Neural progenitor cell (in vitro differentiated cells): ENCODE data around the gene EYS. TPM values are rescaled to one million over a fixed set of nuclear protein-coding genes. Genes with fewer than 3 reads are reported as not detected.

Experiments used
- DNase-seq: peaks from one replicate; pipeline ENCODE4 v3.0.0-alpha.2; 2016; ENCODE audit warnings: low spot score
- H2AFZ ChIP-seq: fragments of 200-600 bp; sonication (generic); replicated peaks from 2 replicates; pipeline ENCODE4 v1.6.1; 2016; ENCODE audit warnings: antibody characterized with exemption
- H3F3A ChIP-seq: fragments of 200-600 bp; sonication (generic); 2 replicates; pipeline ENCODE4 v1.6.1; 2016; ENCODE audit warnings: antibody characterized with exemption, low read depth
- H3K27ac ChIP-seq: fragments of 200-600 bp; sonication (generic); 2 replicates; pipeline ENCODE4 v1.5.1; 2016; ENCODE audit warnings: mild to moderate bottlenecking
- H3K27me3 ChIP-seq: fragments of 200-600 bp; sonication (generic); 2 replicates; pipeline ENCODE4 v1.6.1; 2016; ENCODE audit warnings: mild to moderate bottlenecking, moderate library complexity
- H3K36me3 ChIP-seq: fragments of 200-600 bp; sonication (generic); 2 replicates; pipeline ENCODE4 v1.5.1; 2016
- H3K4me1 ChIP-seq: fragments of 200-600 bp; sonication (generic); 2 replicates; pipeline ENCODE4 v1.6.1; 2016; ENCODE audit warnings: mixed run types
- H3K4me2 ChIP-seq: fragments of 200-600 bp; sonication (generic); 2 replicates; pipeline ENCODE4 v1.6.1; 2016
- H3K4me3 ChIP-seq: fragments of 200-600 bp; sonication (generic); 2 replicates; pipeline ENCODE4 v1.5.1; 2016
- H3K79me2 ChIP-seq: fragments of 200-600 bp; sonication (generic); 2 replicates; pipeline ENCODE4 v1.6.1; 2016; ENCODE audit warnings: low read depth
- H3K9ac ChIP-seq: fragments of 200-600 bp; sonication (generic); 2 replicates; pipeline ENCODE4 v1.6.1; 2016
- H3K9me3 ChIP-seq: fragments of 200-600 bp; sonication (generic); 2 replicates; pipeline ENCODE4 v1.5.1; 2016; ENCODE audit warnings: low read depth
- H4K20me1 ChIP-seq: fragments of 200-600 bp; sonication (generic); 2 replicates; pipeline ENCODE4 v1.6.1; 2016; ENCODE audit warnings: low read depth
- H3K27ac Mint-ChIP-seq: 3 replicates; pipeline ENCODE4 v1.8.0; 2021; ENCODE audit warnings: mixed read lengths
- H3K27me3 Mint-ChIP-seq: 2 replicates; pipeline ENCODE4 v1.8.0; 2022; ENCODE audit warnings: low read depth, mild to moderate bottlenecking, inconsistent platforms, moderate library complexity, mixed read lengths; ENCODE audit not compliant: insufficient read depth
- H3K36me3 Mint-ChIP-seq: 3 replicates; pipeline ENCODE4 v1.8.0; 2021; ENCODE audit warnings: mixed read lengths
- H3K4me1 Mint-ChIP-seq: 3 replicates; pipeline ENCODE4 v1.8.0; 2021; ENCODE audit warnings: mixed read lengths
- H3K4me3 Mint-ChIP-seq: 3 replicates; pipeline ENCODE4 v1.8.0; 2021; ENCODE audit warnings: mild to moderate bottlenecking, moderate library complexity, mixed read lengths
- H3K9me3 Mint-ChIP-seq: 3 replicates; pipeline ENCODE4 v1.8.0; 2020; ENCODE audit warnings: mixed read lengths
- CTCF ChIP-seq: fragments of 200-600 bp; sonication (generic); IDR thresholded peaks from 2 replicates; pipeline ENCODE4 v1.5.1; 2017; ENCODE audit warnings: antibody characterized with exemption, mild to moderate bottlenecking
- EZH2 ChIP-seq: fragments of 200-600 bp; sonication (generic); IDR thresholded peaks from 2 replicates; pipeline ENCODE4 v1.6.1; 2017; ENCODE audit warnings: antibody characterized with exemption, mild to moderate bottlenecking, moderate library complexity
- EZH2phosphoT487 ChIP-seq: fragments of 200-600 bp; sonication (generic); IDR thresholded peaks from 2 replicates; pipeline ENCODE4 v1.6.1; 2017; ENCODE audit warnings: antibody characterized with exemption
- total RNA-seq: library from RNA; depleted of rRNA; stranded (reverse); fragments of >200 nt; gene quantifications from 2 replicates; pipeline ENCODE4 v1.2.3, GENCODE V29; 2015; ENCODE audit warnings: low replicate concordance

Gene EYS
- total RNA-seq, 1 donor from 2014 or later, result not detected

- Histone ChIP-seq H3K27me3 (no peaks in the 10 kb centered on the region), H3K4me2 (no peak overlapping the region), H3K9ac (no peak overlapping the region), H3K27ac (no peak overlapping the region), H3F3A (no peaks in the 10 kb centered on the region), H3K36me3 (no peaks in the 10 kb centered on the region), H3K79me2 (no peaks in the 10 kb centered on the region), H3K4me1 (no peaks in the 10 kb centered on the region), H4K20me1 (no peaks in the 10 kb centered on the region), H3K9me3 (no peaks in the 10 kb centered on the region), H3K4me3 (no peak overlapping the region), H2AFZ (no peak overlapping the region)
- H3K27me3 Mint-ChIP-seq, result no peaks in the 10 kb centered on the region
- H3K27ac Mint-ChIP-seq, result no peak overlapping the region
- H3K36me3 Mint-ChIP-seq, result no peaks in the 10 kb centered on the region
- no peak overlapping the region for H3K4me3 Mint-ChIP-seq
- DNase-seq, result no peak
- peaks cover 3% of the 10 kb centered on the region for H3K9me3 Mint-ChIP-seq
- TF ChIP-seq CTCF (no peak), EZH2phosphoT487 (no peak), EZH2 (no peak)
- H3K4me1 Mint-ChIP-seq, result no peaks in the 10 kb centered on the region
Observed at GRCh38 chr6:64782877-64783276, 924.1 kb downstream of the EYS start.

GRCh38 chr6:64777941-64778785 lies 928.9 kb downstream of the EYS start:
- no peak overlapping the region for H3K4me2 ChIP-seq
- H3K4me3 ChIP-seq, result no peak overlapping the region
- H3K79me2 ChIP-seq, result no peaks in the 10 kb centered on the region
- H3K4me1 ChIP-seq, result no peaks in the 10 kb centered on the region
- no peaks in the 10 kb centered on the region for H3K4me1 Mint-ChIP-seq
- H3K27me3 Mint-ChIP-seq, result no peaks in the 10 kb centered on the region
- no peaks in the 10 kb centered on the region for H3K9me3 ChIP-seq
- DNase-seq, result no peak
- H4K20me1 ChIP-seq, result no peaks in the 10 kb centered on the region
- no peaks in the 10 kb centered on the region for H3K36me3 Mint-ChIP-seq
- no peak for TF ChIP-seq EZH2phosphoT487
- TF ChIP-seq EZH2, result no peak
- TF ChIP-seq CTCF, result no peak
- H2AFZ ChIP-seq, result no peak overlapping the region
- peaks cover 3% of the 10 kb centered on the region for H3K9me3 Mint-ChIP-seq
- no peak overlapping the region for H3K9ac ChIP-seq
- H3K4me3 Mint-ChIP-seq, result no peak overlapping the region
- no peaks in the 10 kb centered on the region for H3K27me3 ChIP-seq
- no peak overlapping the region for H3K27ac ChIP-seq
- H3K27ac Mint-ChIP-seq, result no peak overlapping the region
- H3K36me3 ChIP-seq, result no peaks in the 10 kb centered on the region
- H3F3A ChIP-seq, result no peaks in the 10 kb centered on the region

GRCh38 chr6:64776359-64776758 lies 930.7 kb downstream of the EYS start:
- no peaks in the 10 kb centered on the region for H3K9me3 ChIP-seq
- no peak for DNase-seq
- H4K20me1 ChIP-seq, result no peaks in the 10 kb centered on the region
- H3K27me3 Mint-ChIP-seq, result no peaks in the 10 kb centered on the region
- no peak overlapping the region for H2AFZ ChIP-seq
- no peaks in the 10 kb centered on the region for H3K79me2 ChIP-seq
- no peak overlapping the region for H3K27ac ChIP-seq
- H3K36me3 Mint-ChIP-seq, result no peaks in the 10 kb centered on the region
- H3K27ac Mint-ChIP-seq, result no peak overlapping the region
- no peaks in the 10 kb centered on the region for H3K27me3 ChIP-seq
- TF ChIP-seq EZH2phosphoT487 (no peak), EZH2 (no peak), CTCF (no peak)
- H3F3A ChIP-seq, result no peaks in the 10 kb centered on the region
- H3K9me3 Mint-ChIP-seq, result peaks cover 3% of the 10 kb centered on the region
- no peak overlapping the region for H3K4me3 Mint-ChIP-seq
- no peaks in the 10 kb centered on the region for H3K4me1 Mint-ChIP-seq
- no peak overlapping the region for H3K9ac ChIP-seq
- H3K4me2 ChIP-seq, result no peak overlapping the region
- no peak overlapping the region for H3K4me3 ChIP-seq
- H3K4me1 ChIP-seq, result no peaks in the 10 kb centered on the region
- no peaks in the 10 kb centered on the region for H3K36me3 ChIP-seq
